SK-N-SH (cell line): Measurements from ENCODE around the gene KLC1.

ENCODE experiments used
- CTCF ChIP-seq: fragments of 200-600 bp; sonication (generic); IDR thresholded peaks from 2 replicates; pipeline ENCODE4 v1.6.1; 2017; ENCODE audit warnings: antibody characterized with exemption, mild to moderate bottlenecking, moderate library complexity
- FOXM1 ChIP-seq: IDR thresholded peaks from 2 replicates; pipeline ENCODE4 v1.4.0; 2012; ENCODE audit warnings: low read depth, mild to moderate bottlenecking
- GABPA ChIP-seq: IDR thresholded peaks from 2 replicates; pipeline ENCODE4 v1.4.0; 2012; ENCODE audit warnings: low read depth, mild to moderate bottlenecking
- JUND ChIP-seq: IDR thresholded peaks from 2 replicates; pipeline ENCODE4 v1.4.0; 2012
- POLR2AphosphoS5 ChIP-seq: IDR thresholded peaks from 2 replicates; pipeline ENCODE4 v1.6.1; 2012; ENCODE audit warnings: low read depth, low read length
- REST ChIP-seq: IDR thresholded peaks from 2 replicates; pipeline ENCODE4 v1.6.1; 2012; ENCODE audit warnings: mild to moderate bottlenecking, low read depth, low read length, moderate library complexity
- RFX5 ChIP-seq: IDR thresholded peaks from 2 replicates; pipeline ENCODE4 v1.6.1; 2012; ENCODE audit warnings: mild to moderate bottlenecking, improper control_type of control experiment, low read length
- TCF12 ChIP-seq: IDR thresholded peaks from 2 replicates; pipeline ENCODE4 v1.4.0; 2012
- TF ChIP-seq, protein P1 (sequence below): fragments of 150-350 bp; IDR thresholded peaks from 2 replicates; pipeline ENCODE4 v1.6.1; 2017; ENCODE audit warnings: antibody characterized with exemption, low read length, low read depth, borderline replicate concordance
- TF ChIP-seq, protein P2 (sequence below): fragments of 150-350 bp; IDR thresholded peaks from 2 replicates; pipeline ENCODE4 v1.6.1; 2016; ENCODE audit warnings: mild to moderate bottlenecking, low read depth, low read length

GRCh38 chr14:103687712-103688111 lies 58.7 kb downstream of the KLC1 start:
- TF ChIP-seq TCF12 (no peak), CTCF (no peak), JUND (no peak), POLR2AphosphoS5 (no peak), REST (no peak), GABPA (no peak), RFX5 (no peak), FOXM1 (no peak)
- TF ChIP-seq, protein P1, sequence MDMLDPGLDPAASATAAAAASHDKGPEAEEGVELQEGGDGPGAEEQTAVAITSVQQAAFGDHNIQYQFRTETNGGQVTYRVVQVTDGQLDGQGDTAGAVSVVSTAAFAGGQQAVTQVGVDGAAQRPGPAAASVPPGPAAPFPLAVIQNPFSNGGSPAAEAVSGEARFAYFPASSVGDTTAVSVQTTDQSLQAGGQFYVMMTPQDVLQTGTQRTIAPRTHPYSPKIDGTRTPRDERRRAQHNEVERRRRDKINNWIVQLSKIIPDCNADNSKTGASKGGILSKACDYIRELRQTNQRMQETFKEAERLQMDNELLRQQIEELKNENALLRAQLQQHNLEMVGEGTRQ = no peak
- TF ChIP-seq, protein P2, sequence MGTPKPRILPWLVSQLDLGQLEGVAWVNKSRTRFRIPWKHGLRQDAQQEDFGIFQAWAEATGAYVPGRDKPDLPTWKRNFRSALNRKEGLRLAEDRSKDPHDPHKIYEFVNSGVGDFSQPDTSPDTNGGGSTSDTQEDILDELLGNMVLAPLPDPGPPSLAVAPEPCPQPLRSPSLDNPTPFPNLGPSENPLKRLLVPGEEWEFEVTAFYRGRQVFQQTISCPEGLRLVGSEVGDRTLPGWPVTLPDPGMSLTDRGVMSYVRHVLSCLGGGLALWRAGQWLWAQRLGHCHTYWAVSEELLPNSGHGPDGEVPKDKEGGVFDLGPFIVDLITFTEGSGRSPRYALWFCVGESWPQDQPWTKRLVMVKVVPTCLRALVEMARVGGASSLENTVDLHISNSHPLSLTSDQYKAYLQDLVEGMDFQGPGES = no peak
